T-helper 17 cell (primary cell): ENCODE results near the gene RNF2. TPM values are rescaled to one million over a fixed set of nuclear protein-coding genes. Genes with fewer than 3 reads are reported as not detected.

Source experiments
- ATAC-seq: fragments of 150-1000 bp; cut with Tn5 transposase; 2 replicates; pipeline ENCODE4 v1.10.0; 2021; ENCODE audit warnings: mild to moderate bottlenecking, moderate library complexity
- DNase-seq, 3 donors: peaks; one replicate each; pipeline versions ENCODE4 v3.0.0 to v3.0.0-alpha.2; 2020 to 2021
- H3K9me3 ChIP-seq: one replicate; pipeline ENCODE4 v1.7.0; 2013; ENCODE audit warnings: low read length, mild to moderate bottlenecking; ENCODE audit not compliant: control insufficient read depth, poor library complexity, severe bottlenecking
- H3K27ac Mint-ChIP-seq: one replicate; pipeline ENCODE4 v1.8.0; 2022; ENCODE audit warnings: mild to moderate bottlenecking, moderate library complexity, mixed read lengths
- H3K27me3 Mint-ChIP-seq: one replicate; pipeline ENCODE4 v1.8.0; 2022; ENCODE audit warnings: mixed read lengths
- H3K36me3 Mint-ChIP-seq: one replicate; pipeline ENCODE4 v1.8.0; 2022; ENCODE audit warnings: low read depth, mixed read lengths
- H3K4me1 Mint-ChIP-seq: one replicate; pipeline ENCODE4 v1.8.0; 2022; ENCODE audit warnings: mild to moderate bottlenecking, mixed read lengths
- H3K4me3 Mint-ChIP-seq: one replicate; pipeline ENCODE4 v1.8.0; 2022; ENCODE audit warnings: mild to moderate bottlenecking, moderate library complexity, mixed read lengths
- total RNA-seq, 4 donors: library from RNA in 2 of 4; stranded (reverse) in 2 of 4; gene quantifications; one replicate each; pipeline ENCODE4 v1.2.3 and lab custom pipeline; 2022 to 2026

Gene RNF2
- total RNA-seq, 2 donors from 2014 or later: 16.6 to 18.4 TPM

DNA sequence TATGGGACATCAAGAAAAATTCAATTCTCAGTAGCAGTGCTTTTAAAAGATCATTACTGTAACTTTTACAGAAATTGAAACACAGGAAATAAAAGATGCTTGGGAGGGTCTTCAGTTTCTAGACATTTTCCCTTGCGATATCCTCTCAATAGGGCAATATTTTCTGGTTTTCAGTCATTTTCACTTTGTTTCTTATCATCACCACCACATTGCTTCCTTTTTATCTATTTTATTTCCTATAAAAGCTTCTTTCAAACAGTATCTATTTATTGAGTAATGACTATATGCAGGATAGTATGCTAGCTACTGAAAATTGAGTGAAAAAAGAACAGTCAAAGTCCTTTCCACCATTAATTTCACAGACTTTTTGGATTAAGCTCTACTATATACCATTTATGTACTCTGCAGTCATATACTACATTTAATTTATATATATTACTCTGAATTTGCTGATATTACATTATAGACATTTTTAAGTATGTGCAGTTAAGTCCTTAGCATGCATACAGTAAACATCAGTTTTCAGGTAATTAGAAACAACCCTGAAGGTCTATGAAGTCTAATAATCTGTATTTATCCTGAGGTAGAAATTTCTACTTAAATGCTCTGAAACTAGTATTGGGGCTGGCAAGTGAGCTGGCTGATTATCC lies 92.7 kb downstream of the RNF2 start:
- Mint-ChIP-seq H3K27ac (no peak overlapping the region), H3K4me3 (no peak overlapping the region), H3K27me3 (no peaks in the 10 kb centered on the region), H3K36me3 (peaks cover 13% of the 10 kb centered on the region), H3K4me1 (peaks cover 4% of the 10 kb centered on the region)
- ATAC-seq (no peak), DNase-seq (no peak)
- no peaks in the 10 kb centered on the region for H3K9me3 ChIP-seq

- no peak for ATAC-seq
- Mint-ChIP-seq H3K27me3 (no peaks in the 10 kb centered on the region), H3K4me1 (peaks cover 4% of the 10 kb centered on the region), H3K36me3 (peaks cover 13% of the 10 kb centered on the region), H3K27ac (no peak overlapping the region), H3K4me3 (no peak overlapping the region)
- DNase-seq: no peak
- no peaks in the 10 kb centered on the region for H3K9me3 ChIP-seq
Measured at GRCh38 chr1:185139246-185139645, 93.9 kb downstream of the RNF2 start.

- H3K9me3 ChIP-seq: no peaks in the 10 kb centered on the region
- Mint-ChIP-seq H3K36me3 (peaks cover 15% of the 10 kb centered on the region), H3K27me3 (no peaks in the 10 kb centered on the region), H3K4me1 (peaks cover 8% of the 10 kb centered on the region), H3K4me3 (no peak overlapping the region), H3K27ac (no peak overlapping the region)
- no peak for ATAC-seq
- DNase-seq: no peak
Measured at GRCh38 chr1:185144233-185144632, 98.9 kb downstream of the RNF2 start.

- DNase-seq: no peak
- H3K4me3 Mint-ChIP-seq: no peak overlapping the region
Measured at GRCh38 chr1:185151215-185151614, 105.9 kb downstream of the RNF2 start.

More at GRCh38 chr1:185151215-185151614, 105.9 kb downstream of the RNF2 start:
- Mint-ChIP-seq H3K36me3 (peaks cover 15% of the 10 kb centered on the region), H3K4me1 (peaks cover 22% of the 10 kb centered on the region), H3K27ac (no peak overlapping the region), H3K27me3 (no peaks in the 10 kb centered on the region)
- no peaks in the 10 kb centered on the region for H3K9me3 ChIP-seq
- ATAC-seq: no peak

Other genes starting within 250 kb of the RNF2 start
- gene NIBAN1, start 71.0 kb upstream of the RNF2 start, total RNA-seq: 10 to 100 TPM; 61.3 to 65.7 TPM
- gene TRMT1L, start 111.4 kb downstream of the RNF2 start, total RNA-seq: 1 to 10 TPM; 5.8 to 9.6 TPM
- gene SWT1, start 111.6 kb downstream of the RNF2 start, total RNA-seq: 1 to 10 TPM; 6.6 to 7.5 TPM